Parathyroid adenoma (tissue), 2 donors: ENCODE data around the gene ITPK1.

Experiments
- H2AFZ ChIP-seq: fragments of 300-600 bp; sonication (generic); one replicate; pipeline ENCODE4 v1.7.0; 2017; ENCODE audit warnings: antibody characterized with exemption, mild to moderate bottlenecking
- H3K27ac ChIP-seq: fragments of 300-600 bp; sonication (generic); one replicate; pipeline ENCODE4 v1.7.0; 2017
- H3K27me3 ChIP-seq: fragments of 300-600 bp; sonication (generic); one replicate; pipeline ENCODE4 v1.7.0; 2017; ENCODE audit warnings: low read length; ENCODE audit not compliant: control insufficient read depth, insufficient read depth
- H3K36me3 ChIP-seq: fragments of 300-600 bp; sonication (generic); one replicate; pipeline ENCODE4 v1.7.0; 2017; ENCODE audit warnings: low read length; ENCODE audit not compliant: control insufficient read depth, insufficient read depth
- H3K4me1 ChIP-seq: fragments of 300-600 bp; sonication (generic); one replicate; pipeline ENCODE4 v1.7.0; 2017; ENCODE audit warnings: control low read depth
- H3K4me2 ChIP-seq: fragments of 300-600 bp; sonication (generic); one replicate; pipeline ENCODE4 v1.7.0; 2017; ENCODE audit warnings: low read length
- H3K4me3 ChIP-seq: fragments of 300-600 bp; sonication (generic); one replicate; pipeline ENCODE4 v1.7.0; 2017; ENCODE audit warnings: low read depth, low read length
- H3K79me2 ChIP-seq: fragments of 300-600 bp; sonication (generic); one replicate; pipeline ENCODE4 v1.7.0; 2017; ENCODE audit warnings: control low read depth
- H3K9ac ChIP-seq: fragments of 300-600 bp; sonication (generic); one replicate; pipeline ENCODE4 v1.7.0; 2017; ENCODE audit warnings: mild to moderate bottlenecking
- H3K9me3 ChIP-seq: fragments of 300-600 bp; sonication (generic); one replicate; pipeline ENCODE4 v1.7.0; 2017; ENCODE audit warnings: low read length; ENCODE audit not compliant: control insufficient read depth
- TF ChIP-seq, protein P1 (sequence below): fragments of 300-600 bp; sonication (generic); IDR thresholded peaks from one replicate; pipeline ENCODE4 v1.7.0; 2017; ENCODE audit warnings: antibody characterized with exemption, mild to moderate bottlenecking
- donor health status: primary hyperparathyroidism.

Gene ITPK1

DNA sequence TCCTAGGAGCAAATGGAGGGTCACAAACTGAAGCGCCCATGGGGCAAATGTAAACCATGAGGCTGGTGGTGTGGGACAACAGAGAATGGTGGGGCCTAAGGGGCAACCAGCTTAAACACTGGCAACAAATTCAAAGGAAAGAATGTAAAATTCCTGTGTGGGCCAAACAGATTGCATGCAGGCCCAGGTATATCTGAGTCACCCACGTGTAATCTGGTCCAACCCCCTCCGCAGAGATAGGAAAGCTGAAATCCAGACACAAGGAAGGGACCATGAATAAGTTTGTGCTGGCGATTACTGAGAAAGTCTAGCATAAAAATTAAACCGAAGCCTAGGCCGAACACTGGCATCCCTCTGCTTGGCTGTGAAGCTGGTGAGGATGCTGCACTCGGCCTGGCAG is 71.6 kb downstream of the ITPK1 start:
- H3K9ac ChIP-seq: no peak overlapping the region
- peaks cover 26% of the 10 kb centered on the region for H3K79me2 ChIP-seq
- no peaks in the 10 kb centered on the region for H3K36me3 ChIP-seq
- no peaks in the 10 kb centered on the region for H3K9me3 ChIP-seq
- no peak overlapping the region for H2AFZ ChIP-seq
- no peaks in the 10 kb centered on the region for H3K27me3 ChIP-seq
- no peak overlapping the region for H3K4me2 ChIP-seq
- TF ChIP-seq, protein P1, sequence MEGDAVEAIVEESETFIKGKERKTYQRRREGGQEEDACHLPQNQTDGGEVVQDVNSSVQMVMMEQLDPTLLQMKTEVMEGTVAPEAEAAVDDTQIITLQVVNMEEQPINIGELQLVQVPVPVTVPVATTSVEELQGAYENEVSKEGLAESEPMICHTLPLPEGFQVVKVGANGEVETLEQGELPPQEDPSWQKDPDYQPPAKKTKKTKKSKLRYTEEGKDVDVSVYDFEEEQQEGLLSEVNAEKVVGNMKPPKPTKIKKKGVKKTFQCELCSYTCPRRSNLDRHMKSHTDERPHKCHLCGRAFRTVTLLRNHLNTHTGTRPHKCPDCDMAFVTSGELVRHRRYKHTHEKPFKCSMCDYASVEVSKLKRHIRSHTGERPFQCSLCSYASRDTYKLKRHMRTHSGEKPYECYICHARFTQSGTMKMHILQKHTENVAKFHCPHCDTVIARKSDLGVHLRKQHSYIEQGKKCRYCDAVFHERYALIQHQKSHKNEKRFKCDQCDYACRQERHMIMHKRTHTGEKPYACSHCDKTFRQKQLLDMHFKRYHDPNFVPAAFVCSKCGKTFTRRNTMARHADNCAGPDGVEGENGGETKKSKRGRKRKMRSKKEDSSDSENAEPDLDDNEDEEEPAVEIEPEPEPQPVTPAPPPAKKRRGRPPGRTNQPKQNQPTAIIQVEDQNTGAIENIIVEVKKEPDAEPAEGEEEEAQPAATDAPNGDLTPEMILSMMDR: no peak
- H3K4me3 ChIP-seq: no peak overlapping the region
- H3K4me1 ChIP-seq: peaks cover 13% of the 10 kb centered on the region
- H3K27ac ChIP-seq: no peak overlapping the region

DNA sequence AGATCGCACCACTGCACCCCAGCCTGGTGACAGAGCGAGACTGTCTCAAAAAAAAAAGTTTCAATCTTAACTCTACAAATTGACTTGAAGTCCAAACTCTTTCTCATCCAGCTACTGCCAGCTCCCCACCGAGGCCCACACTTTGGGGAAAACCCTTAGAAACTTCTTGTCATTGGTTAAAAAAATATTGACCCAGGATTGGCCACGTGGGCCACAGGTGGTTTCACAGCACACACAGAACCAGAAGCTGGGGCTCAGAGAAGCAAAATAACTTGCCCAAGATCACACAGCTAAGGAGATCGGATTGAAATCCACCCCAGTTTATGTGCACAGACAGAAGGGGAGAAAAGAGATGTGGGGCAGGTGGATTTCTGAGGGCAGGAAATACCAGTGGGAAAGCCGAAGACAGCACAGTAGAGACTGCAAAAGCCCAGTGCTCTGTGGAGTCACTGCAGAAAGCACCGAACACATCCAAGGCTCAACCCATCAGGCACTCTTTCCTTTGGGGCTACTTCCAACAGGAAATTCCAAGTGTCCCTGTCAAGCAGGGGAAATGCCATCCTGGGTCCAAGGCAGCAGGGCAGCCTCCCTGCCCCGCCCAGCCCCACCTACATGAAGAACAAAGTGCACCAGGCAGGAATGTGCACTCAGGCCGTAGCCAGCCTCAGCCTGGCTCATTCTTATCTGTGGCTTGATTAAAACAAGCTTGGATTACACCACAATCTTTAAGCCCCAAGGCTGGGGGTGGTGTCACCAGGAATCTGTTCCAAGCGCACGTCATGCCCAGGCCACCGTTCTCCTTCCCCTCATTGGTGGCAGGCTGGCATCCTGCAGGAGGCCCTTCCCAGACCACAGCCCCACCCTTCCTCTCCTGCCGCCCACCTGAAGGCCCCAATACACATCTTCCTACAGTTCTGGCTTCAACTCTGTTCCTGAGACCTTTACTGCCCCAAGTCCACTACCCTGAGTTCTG is 72.5 kb downstream of the ITPK1 start:
- TF ChIP-seq, protein P1: no peak
- H2AFZ ChIP-seq: no peak overlapping the region
- no peak overlapping the region for H3K4me2 ChIP-seq
- no peak overlapping the region for H3K4me3 ChIP-seq
- H3K9ac ChIP-seq: no peak overlapping the region
- no peak overlapping the region for H3K27ac ChIP-seq
- no peaks in the 10 kb centered on the region for H3K36me3 ChIP-seq
- H3K79me2 ChIP-seq: peaks cover 23% of the 10 kb centered on the region
- H3K27me3 ChIP-seq: no peaks in the 10 kb centered on the region
- H3K9me3 ChIP-seq: no peaks in the 10 kb centered on the region
- H3K4me1 ChIP-seq: peaks cover 13% of the 10 kb centered on the region

DNA sequence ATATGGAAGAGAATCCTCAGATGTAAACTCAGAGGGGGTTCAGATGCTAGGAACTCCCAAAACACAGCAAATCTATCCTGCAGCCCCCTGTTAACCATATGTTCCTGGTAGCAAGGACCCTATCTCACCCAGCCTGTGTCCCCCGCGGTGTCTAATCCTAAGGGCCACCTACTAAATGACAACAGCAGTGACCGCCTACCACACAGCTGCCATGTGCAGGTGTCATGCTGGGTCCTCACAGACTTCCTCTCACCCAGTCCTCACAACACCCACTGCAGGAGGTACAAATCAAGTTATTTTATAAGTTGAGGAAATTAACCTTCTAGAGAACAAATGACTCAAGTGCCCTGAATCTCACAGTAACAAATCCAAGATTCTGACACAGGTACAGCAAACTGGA is 73.9 kb downstream of the ITPK1 start:
- Histone ChIP-seq H3K79me2 (peaks cover 16% of the 10 kb centered on the region), H3K4me2 (no peak overlapping the region), H3K27me3 (no peaks in the 10 kb centered on the region), H3K27ac (no peak overlapping the region), H2AFZ (no peak overlapping the region), H3K9ac (no peak overlapping the region), H3K4me1 (peaks cover 20% of the 10 kb centered on the region), H3K4me3 (no peak overlapping the region), H3K36me3 (no peaks in the 10 kb centered on the region), H3K9me3 (no peaks in the 10 kb centered on the region)
- TF ChIP-seq, protein P1: no peak

DNA sequence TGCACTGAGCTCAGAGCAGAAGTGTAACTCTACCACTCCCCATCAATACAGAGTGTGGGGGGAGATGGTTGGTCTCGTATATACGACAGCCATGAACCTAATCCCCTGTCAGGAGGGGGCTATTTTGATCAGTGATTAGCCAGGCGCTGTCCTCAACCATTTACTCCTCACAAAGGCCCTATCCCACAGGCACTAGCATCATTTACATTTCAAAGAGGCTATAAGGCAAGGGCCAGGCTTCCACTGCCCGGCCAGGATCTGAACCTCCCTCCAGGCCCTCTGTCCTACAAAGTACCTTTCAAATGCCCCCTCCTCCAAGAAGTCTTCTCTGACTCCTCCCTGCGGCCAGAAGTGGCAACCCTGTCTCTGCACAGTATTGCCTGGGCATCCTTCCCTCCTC is 74.7 kb downstream of the ITPK1 start:
- no peak overlapping the region for H3K4me3 ChIP-seq
- peaks cover 16% of the 10 kb centered on the region for H3K79me2 ChIP-seq
- no peak overlapping the region for H3K4me2 ChIP-seq
- no peak overlapping the region for H3K9ac ChIP-seq
- H3K27me3 ChIP-seq: no peaks in the 10 kb centered on the region
- no peaks in the 10 kb centered on the region for H3K9me3 ChIP-seq
- no peak overlapping the region for H3K27ac ChIP-seq
- no peak overlapping the region for H2AFZ ChIP-seq
- H3K4me1 ChIP-seq: peaks cover 27% of the 10 kb centered on the region
- H3K36me3 ChIP-seq: no peaks in the 10 kb centered on the region
- TF ChIP-seq, protein P1: no peak
